GM06990 (cell line): Measurements from ENCODE around the gene LRRC75A.

Experiments used
- DNase-seq: peaks from one replicate; pipeline ENCODE4 v3.0.0-alpha.2; 2011; ENCODE audit not compliant: insufficient read length; ENCODE audit errors: extremely low read depth
- H3K27me3 ChIP-seq: replicated peaks from 2 replicates; pipeline ENCODE4 v1.6.0; 2011; ENCODE audit warnings: low read length; ENCODE audit not compliant: control insufficient read depth, insufficient read depth
- H3K36me3 ChIP-seq: 2 replicates; pipeline ENCODE4 v1.5.1; 2011; ENCODE audit warnings: low read length; ENCODE audit not compliant: control insufficient read depth, insufficient read depth
- H3K4me3 ChIP-seq: replicated peaks from 2 replicates; pipeline ENCODE4 v1.5.1; 2011; ENCODE audit warnings: low read depth, mild to moderate bottlenecking, control low read depth, low read length
- TF ChIP-seq, protein P1 (sequence below): IDR thresholded peaks from 2 replicates; pipeline ENCODE4 v1.5.1; 2011; ENCODE audit warnings: low read length, control low read depth, mild to moderate bottlenecking, inconsistent platforms; ENCODE audit not compliant: insufficient read depth, poor library complexity, severe bottlenecking

The LRRC75A gene

DNA sequence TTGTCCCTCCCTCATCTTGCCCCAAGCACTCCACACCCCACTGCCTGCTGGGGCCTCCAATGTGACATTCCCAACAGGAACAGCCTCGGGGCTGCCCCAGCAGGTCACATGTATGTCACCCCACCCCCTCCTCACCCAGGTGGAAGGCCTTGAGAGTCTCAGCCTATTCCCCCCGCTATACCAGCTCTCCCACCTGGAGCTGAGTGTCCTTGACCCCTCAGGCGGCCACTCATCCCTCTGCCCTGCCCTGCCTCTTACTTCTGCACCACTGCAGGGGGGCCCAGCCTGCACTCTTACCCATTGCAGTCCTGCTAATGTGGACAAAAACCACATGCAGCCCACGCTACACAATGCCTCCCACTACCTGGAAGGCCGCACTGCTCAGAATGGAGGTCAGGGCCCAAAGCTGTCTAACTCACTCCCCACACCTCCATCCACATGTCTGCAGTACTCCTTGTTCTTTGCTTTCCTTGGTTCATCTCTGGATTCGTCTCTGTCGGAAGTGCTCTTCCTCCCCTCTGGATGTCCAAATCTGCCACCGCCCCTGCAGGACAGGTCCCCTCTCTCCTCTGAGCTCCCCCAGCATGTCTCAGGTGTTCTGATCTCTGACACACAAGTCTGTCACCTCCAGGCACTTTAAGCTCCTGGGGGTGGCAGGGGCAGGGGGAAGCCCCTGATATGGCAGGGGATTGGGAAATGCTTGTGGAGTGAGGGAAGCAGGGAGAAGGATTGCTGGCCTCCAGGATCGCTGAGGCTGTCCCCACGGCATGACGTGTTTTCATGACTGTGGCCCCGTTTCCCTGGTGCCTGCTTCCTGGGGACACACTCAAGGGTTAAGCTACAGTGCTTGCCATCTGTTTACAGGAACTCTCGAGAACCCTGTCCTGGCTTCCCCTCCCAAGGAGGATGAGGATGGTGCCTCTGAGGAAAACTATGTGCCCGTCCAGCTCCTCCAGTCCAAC is 55.8 kb downstream of the LRRC75A start:
- Histone ChIP-seq H3K27me3 (no peaks in the 10 kb centered on the region), H3K4me3 (no peak overlapping the region), H3K36me3 (peaks cover 25% of the 10 kb centered on the region)
- TF ChIP-seq, protein P1, sequence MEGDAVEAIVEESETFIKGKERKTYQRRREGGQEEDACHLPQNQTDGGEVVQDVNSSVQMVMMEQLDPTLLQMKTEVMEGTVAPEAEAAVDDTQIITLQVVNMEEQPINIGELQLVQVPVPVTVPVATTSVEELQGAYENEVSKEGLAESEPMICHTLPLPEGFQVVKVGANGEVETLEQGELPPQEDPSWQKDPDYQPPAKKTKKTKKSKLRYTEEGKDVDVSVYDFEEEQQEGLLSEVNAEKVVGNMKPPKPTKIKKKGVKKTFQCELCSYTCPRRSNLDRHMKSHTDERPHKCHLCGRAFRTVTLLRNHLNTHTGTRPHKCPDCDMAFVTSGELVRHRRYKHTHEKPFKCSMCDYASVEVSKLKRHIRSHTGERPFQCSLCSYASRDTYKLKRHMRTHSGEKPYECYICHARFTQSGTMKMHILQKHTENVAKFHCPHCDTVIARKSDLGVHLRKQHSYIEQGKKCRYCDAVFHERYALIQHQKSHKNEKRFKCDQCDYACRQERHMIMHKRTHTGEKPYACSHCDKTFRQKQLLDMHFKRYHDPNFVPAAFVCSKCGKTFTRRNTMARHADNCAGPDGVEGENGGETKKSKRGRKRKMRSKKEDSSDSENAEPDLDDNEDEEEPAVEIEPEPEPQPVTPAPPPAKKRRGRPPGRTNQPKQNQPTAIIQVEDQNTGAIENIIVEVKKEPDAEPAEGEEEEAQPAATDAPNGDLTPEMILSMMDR, result no peak
- DNase-seq, result no peak

DNA sequence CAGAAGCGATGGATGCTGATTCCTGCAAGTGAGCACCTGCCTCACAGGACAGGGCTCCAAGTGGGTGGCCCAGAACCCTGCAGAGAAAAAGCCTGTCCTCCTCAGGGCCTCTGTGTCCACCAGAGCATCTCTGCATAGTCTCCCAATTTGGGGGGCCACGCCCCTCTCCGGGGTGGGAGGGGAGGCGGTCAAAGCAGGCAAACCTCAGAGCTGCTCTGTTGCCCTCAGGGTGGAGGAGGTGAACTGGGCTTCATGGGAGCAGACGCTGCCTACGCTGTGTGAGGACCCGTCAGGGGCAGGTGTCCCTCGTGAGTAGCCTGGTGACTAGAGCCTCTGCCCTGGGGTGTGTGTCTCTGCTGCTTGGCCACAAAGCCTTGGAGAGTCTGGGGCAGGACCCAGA is 57.3 kb downstream of the LRRC75A start:
- no peaks in the 10 kb centered on the region for H3K27me3 ChIP-seq
- H3K4me3 ChIP-seq, result no peak overlapping the region
- H3K36me3 ChIP-seq, result peaks cover 17% of the 10 kb centered on the region
- no peak for DNase-seq
- TF ChIP-seq, protein P1, result no peak

DNA sequence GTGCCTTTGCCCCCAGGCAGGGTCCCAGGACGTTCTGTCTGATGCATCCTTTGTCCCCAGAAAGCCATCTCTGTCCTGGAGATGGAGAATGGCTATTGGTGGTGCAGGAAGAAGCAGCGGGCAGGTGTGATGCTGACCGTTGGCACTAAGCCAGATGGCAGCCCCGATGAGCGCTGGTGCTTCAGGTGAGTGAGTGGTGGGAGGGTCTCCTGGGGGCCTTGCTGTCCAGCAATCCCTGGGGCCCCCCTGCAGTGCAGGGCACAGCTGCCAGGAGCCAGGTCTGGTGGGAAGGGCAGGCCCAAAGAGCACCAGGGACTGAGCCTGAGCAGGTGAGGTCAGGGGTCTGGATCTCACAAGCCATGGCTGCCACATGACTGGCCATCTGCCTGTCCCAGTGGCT is 58.5 kb downstream of the LRRC75A start:
- TF ChIP-seq, protein P1, result no peak
- no peaks in the 10 kb centered on the region for H3K27me3 ChIP-seq

DNA sequence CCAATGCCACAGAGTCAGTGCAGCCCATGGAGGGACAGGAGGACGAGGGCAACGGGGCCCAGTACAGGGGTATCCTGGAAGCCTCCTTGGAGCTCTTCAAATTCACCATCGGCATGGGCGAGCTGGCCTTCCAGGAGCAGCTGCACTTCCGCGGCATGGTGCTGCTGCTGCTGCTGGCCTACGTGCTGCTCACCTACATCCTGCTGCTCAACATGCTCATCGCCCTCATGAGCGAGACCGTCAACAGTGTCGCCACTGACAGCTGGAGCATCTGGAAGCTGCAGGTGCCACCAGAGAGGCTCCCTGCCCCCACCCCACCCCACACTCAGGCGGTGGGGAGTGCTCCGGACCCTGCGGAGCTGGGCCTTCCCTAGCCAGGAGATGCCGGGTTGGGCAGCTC is 60.0 kb downstream of the LRRC75A start:
- TF ChIP-seq, protein P1, result no peak
- no peak overlapping the region for H3K4me3 ChIP-seq
- DNase-seq, result no peak
- peaks cover 32% of the 10 kb centered on the region for H3K36me3 ChIP-seq
- H3K27me3 ChIP-seq, result no peaks in the 10 kb centered on the region

More for the DNA sequence above, 58.5 kb downstream of the LRRC75A start:
- Histone ChIP-seq H3K36me3 (peaks cover 25% of the 10 kb centered on the region), H3K4me3 (no peak overlapping the region)
- no peak for DNase-seq

DNA sequence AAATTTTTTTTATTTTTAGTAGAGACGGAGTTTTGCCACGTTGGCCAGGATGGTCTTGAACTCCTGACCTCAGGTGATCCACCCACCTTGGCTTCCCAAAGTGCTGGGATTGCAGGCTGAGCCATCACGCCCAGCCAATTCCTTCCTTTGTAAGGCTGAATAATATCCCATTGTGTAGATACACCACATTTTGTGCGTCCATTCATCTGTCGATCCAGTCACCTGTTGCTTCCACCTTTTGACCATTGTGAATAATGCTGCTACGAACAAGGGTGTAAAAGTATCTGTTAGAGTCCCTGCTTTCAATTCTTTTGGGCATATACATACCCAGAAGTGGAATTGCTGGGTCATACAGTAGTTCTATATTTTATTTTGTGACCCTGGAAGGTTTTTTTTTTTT is 61.3 kb downstream of the LRRC75A start:
- H3K36me3 ChIP-seq, result peaks cover 42% of the 10 kb centered on the region
- TF ChIP-seq, protein P1, result no peak
- no peaks in the 10 kb centered on the region for H3K27me3 ChIP-seq

More for the DNA sequence above, 61.3 kb downstream of the LRRC75A start:
- no peak for DNase-seq
- H3K4me3 ChIP-seq, result no peak overlapping the region
